ENCODE results near the gene OGN. TPM values are rescaled to one million over a fixed set of nuclear protein-coding genes. Genes with fewer than 3 reads are reported as not detected.

OGN gene
- total RNA-seq, 4 donors from 2014 or later, result 7.2 to 18.7 (median 7.7) TPM

DNA sequence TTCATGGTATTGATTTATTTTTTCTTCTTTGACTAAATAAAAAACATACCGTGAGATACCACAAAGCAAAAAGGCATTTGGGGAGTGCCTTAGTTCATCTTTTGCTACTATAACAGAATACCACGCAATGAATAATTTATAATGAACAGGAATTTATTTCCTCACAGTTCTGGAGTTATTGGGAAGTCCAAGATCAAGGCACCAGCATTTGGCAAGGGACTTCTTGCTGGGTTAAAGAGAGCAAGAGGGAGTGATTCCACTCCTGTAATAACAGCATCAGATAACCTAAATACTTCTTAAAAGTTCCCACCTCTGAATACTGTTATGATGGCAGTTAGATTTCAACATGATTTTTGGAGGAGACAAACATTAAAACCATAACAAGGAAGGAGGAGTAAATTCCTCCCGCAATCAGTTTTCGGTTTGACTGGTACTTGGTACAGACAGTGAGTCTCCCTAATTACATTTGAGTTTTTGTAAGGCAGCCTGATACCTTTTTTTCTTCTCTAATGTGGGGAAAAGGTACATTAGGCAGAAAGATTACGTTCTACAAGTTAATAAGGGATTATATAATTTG, 28.7 kb upstream of the OGN start:
- Histone ChIP-seq H3K27ac (no peak overlapping the region), H3K27me3 (no peaks in the 10 kb centered on the region), H3K36me3 (no peaks in the 10 kb centered on the region), H3K9me3 (no peaks in the 10 kb centered on the region), H3K4me3 (no peak overlapping the region), H3K4me1 (no peaks in the 10 kb centered on the region)
- in situ Hi-C loops (cut with MboI; ENCODE audit: low pct_ligation_motif_present in 1 of 4, low pct_unique_long_range_greater_than_20kb in 1 of 4, low sequenced_read_pairs in 3 of 4), result loop anchor here (10.0 to 25.0 kb wide), 4 partner anchors 88 to 296 kb away; partner anchors contain the start of genes CENPP (in 1 of the 4) and NOL8 (in 1 of the 4)
- intact Hi-C loops (cut with DNase I; ENCODE audit: low total_unique reads), result loop anchor here (10.0 kb wide), 1 partner anchor 88 kb away; no protein-coding TSS in a partner anchor
- TF ChIP-seq, protein P1, sequence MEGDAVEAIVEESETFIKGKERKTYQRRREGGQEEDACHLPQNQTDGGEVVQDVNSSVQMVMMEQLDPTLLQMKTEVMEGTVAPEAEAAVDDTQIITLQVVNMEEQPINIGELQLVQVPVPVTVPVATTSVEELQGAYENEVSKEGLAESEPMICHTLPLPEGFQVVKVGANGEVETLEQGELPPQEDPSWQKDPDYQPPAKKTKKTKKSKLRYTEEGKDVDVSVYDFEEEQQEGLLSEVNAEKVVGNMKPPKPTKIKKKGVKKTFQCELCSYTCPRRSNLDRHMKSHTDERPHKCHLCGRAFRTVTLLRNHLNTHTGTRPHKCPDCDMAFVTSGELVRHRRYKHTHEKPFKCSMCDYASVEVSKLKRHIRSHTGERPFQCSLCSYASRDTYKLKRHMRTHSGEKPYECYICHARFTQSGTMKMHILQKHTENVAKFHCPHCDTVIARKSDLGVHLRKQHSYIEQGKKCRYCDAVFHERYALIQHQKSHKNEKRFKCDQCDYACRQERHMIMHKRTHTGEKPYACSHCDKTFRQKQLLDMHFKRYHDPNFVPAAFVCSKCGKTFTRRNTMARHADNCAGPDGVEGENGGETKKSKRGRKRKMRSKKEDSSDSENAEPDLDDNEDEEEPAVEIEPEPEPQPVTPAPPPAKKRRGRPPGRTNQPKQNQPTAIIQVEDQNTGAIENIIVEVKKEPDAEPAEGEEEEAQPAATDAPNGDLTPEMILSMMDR (IDR thresholded peaks at IDR 0.05), result no peak
- WGBS, 2 donors (ENCODE audit: low coverage in 1 of 2), result 89 to 90% methylated on average over 5 of the region's 5 CpGs
- DNase-seq, result no peak

DNA sequence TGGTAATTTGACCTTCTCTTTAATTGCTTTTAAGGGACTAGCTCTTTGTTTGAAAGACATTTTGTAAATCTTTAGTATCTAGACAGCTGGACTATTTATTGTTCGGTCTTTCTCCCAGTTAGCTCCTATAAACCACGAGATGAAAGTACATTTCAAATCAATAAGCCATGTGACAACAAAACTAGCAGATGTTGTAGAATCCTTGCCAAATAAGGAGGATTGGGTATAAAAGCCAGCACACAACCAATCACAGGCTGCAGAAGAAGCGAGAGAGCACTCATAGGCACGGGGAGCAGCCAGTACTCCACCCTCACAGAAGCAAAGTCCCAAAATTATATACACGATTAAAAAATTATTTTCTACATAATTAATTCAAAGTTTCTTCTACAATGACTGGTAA, 28.0 kb upstream of the OGN start:
- Histone ChIP-seq H3K4me3 (no peak overlapping the region), H3K9me3 (no peaks in the 10 kb centered on the region), H3K27me3 (no peaks in the 10 kb centered on the region), H3K4me1 (no peaks in the 10 kb centered on the region), H3K36me3 (no peaks in the 10 kb centered on the region), H3K27ac (no peak overlapping the region)
- TF ChIP-seq POLR2AphosphoS5 (IDR thresholded peaks at IDR 0.05) (no peak), POLR2A (IDR thresholded peaks at IDR 0.05) (no peak), EP300 (IDR thresholded peaks at IDR 0.05; ENCODE audit: low read depth) (no peak)
- TF ChIP-seq, protein P1 (IDR thresholded peaks at IDR 0.05), result no peak
- in situ Hi-C loops (cut with MboI; ENCODE audit: low pct_ligation_motif_present in 1 of 4, low pct_unique_long_range_greater_than_20kb in 1 of 4, low sequenced_read_pairs in 3 of 4) (loop anchor here (10.0 to 25.0 kb wide), 4 partner anchors 88 to 295 kb away; partner anchors contain the start of genes CENPP (in 1 of the 4) and NOL8 (in 1 of the 4)), intact Hi-C loops (cut with DNase I; ENCODE audit: low total_unique reads) (loop anchor here (10.0 kb wide), 1 partner anchor 88 kb away; no protein-coding TSS in a partner anchor)
- WGBS, 2 donors (ENCODE audit: low coverage in 1 of 2), result 71 to 77% methylated on average over 5 of the region's 5 CpGs
- no peak for DNase-seq

DNA sequence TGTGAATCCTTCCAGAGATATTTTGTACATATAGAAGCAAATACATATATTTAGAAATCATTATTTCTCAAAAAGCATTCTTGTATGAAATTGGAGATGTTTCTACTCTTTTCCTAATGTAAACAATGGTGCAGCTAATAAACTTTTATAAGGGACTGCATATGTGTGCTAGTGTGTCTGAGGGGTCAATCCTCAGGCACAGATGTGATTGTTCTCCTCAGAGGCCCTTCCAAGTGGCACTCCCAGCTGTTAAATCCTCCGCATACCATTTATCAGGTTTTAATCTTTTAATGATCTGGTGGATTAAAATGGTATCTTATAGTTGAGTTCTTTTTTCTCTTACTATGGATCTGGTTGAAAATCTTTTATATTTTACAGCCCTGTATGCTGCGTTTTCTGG, 25.5 kb upstream of the OGN start:
- H3K4me1 ChIP-seq, result peaks cover 0 to 7% (median 0%) of the 10 kb centered on the region in 4 donors
- DNase-seq, result no peak
- no peaks in the 10 kb centered on the region for H3K27me3 ChIP-seq
- 82 to 89% methylated on average over 2 of the region's 2 CpGs for WGBS, 2 donors (ENCODE audit: low coverage in 1 of 2)
- in situ Hi-C loops (cut with MboI; ENCODE audit: low pct_ligation_motif_present in 1 of 4, low pct_unique_long_range_greater_than_20kb in 1 of 4, low sequenced_read_pairs in 3 of 4), result loop anchor here (10.0 to 25.0 kb wide), 4 partner anchors 85 to 293 kb away; partner anchors contain the start of genes CENPP (in 1 of the 4) and NOL8 (in 1 of the 4)
- no peaks in the 10 kb centered on the region for H3K36me3 ChIP-seq
- no peak overlapping the region for H3K27ac ChIP-seq
- no peak overlapping the region for H3K4me3 ChIP-seq
- no peaks in the 10 kb centered on the region for H3K9me3 ChIP-seq
- TF ChIP-seq, protein P1 (IDR thresholded peaks at IDR 0.05), result no peak
- intact Hi-C loops (cut with DNase I; ENCODE audit: low total_unique reads), result loop anchor here (10.0 kb wide), 1 partner anchor 85 kb away; no protein-coding TSS in a partner anchor

DNA sequence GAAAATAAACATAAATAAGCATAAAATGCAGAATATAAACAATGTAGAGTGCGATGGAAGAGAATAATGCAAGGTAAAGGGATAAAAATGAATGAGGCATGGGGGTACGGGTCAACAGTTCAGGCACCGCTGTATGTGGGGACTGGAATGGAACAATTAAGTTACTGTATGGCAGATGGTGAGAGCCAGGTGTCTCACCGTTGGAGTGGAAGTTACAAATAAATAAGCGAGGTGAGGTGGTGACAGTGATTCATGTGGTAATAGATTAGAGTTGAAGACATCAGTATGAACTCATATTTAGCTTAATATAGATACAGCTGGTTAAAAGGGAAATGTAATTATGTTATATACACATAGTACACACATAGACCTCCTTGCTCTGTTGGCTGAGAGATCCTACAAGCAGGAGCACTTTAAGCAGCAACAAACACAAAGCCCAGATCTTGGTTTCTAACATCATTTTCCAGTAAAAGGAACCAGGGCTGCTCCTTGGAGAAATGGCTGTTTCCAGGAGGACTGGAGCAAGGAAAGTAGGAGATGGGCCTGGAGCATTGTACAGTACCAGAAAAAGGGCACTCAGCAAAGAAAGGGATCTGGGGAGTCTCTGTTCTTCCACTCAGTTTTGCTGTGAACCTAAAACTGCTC, 22.2 kb upstream of the OGN start:
- H3K27ac ChIP-seq, result no peak overlapping the region
- H3K36me3 ChIP-seq, result no peaks in the 10 kb centered on the region
- 78 to 81% methylated on average over 5 of the region's 5 CpGs for WGBS, 2 donors (ENCODE audit: low coverage in 1 of 2)
- no peaks in the 10 kb centered on the region for H3K27me3 ChIP-seq
- DNase-seq, result no peak
- intact Hi-C loops (cut with DNase I; ENCODE audit: low total_unique reads), result no loop called here
- no peak overlapping the region for H3K4me3 ChIP-seq
- in situ Hi-C loops (cut with MboI; ENCODE audit: low pct_ligation_motif_present in 1 of 4, low pct_unique_long_range_greater_than_20kb in 1 of 4, low sequenced_read_pairs in 3 of 4), result loop anchor here in 3 of 4 donors (25.0 kb wide), 2 partner anchors 89 to 289 kb away; partner anchors contain the start of genes CENPP (in 1 of the 3) and NOL8 (in 1 of the 3)
- TF ChIP-seq, protein P1 (IDR thresholded peaks at IDR 0.05), result no peak
- TF ChIP-seq EP300 (IDR thresholded peaks at IDR 0.05; ENCODE audit: low read depth) (no peak), POLR2A (IDR thresholded peaks at IDR 0.05) (no peak), POLR2AphosphoS5 (IDR thresholded peaks at IDR 0.05) (no peak)
- peaks cover 0 to 18% (median 0%) of the 10 kb centered on the region in 4 donors for H3K4me1 ChIP-seq
- no peaks in the 10 kb centered on the region for H3K9me3 ChIP-seq

Data from transverse colon (tissue), 4 donors.